ENCODE data around the gene COL5A2.

COL5A2 gene

GRCh38 chr2:189096769-189097447, 82.7 kb downstream of the COL5A2 start:
- no peak for DNase-seq

GRCh38 chr2:189095101-189095500, 84.5 kb downstream of the COL5A2 start:
- no peak for DNase-seq

- DNase-seq = no peak
Observed at GRCh38 chr2:189092936-189093335, 86.6 kb downstream of the COL5A2 start.

- no peak for DNase-seq
Observed at GRCh38 chr2:189091253-189091652, 88.3 kb downstream of the COL5A2 start.

- no peak for DNase-seq
Observed at GRCh38 chr2:189088591-189089205, 90.9 kb downstream of the COL5A2 start.

- DNase-seq = no peak
Observed at GRCh38 chr2:189086710-189087109, 92.9 kb downstream of the COL5A2 start.

GRCh38 chr2:189086250-189086649, 93.3 kb downstream of the COL5A2 start:
- no peak for DNase-seq

- no peak for DNase-seq
Observed at GRCh38 chr2:189083606-189084005, 96.0 kb downstream of the COL5A2 start.

- no peak for DNase-seq
Observed at GRCh38 chr2:189083106-189083505, 96.5 kb downstream of the COL5A2 start.

GRCh38 chr2:189082376-189082975, 97.1 kb downstream of the COL5A2 start:
- DNase-seq = no peak

GRCh38 chr2:189076572-189076971, 103.0 kb downstream of the COL5A2 start:
- DNase-seq = no peak

GRCh38 chr2:189076120-189076519, 103.4 kb downstream of the COL5A2 start:
- no peak for DNase-seq

GRCh38 chr2:189074506-189074905, 105.1 kb downstream of the COL5A2 start:
- DNase-seq = no peak

- DNase-seq = no peak
Observed at GRCh38 chr2:189072036-189072435, 107.5 kb downstream of the COL5A2 start.

GRCh38 chr2:189069855-189070619, 109.5 kb downstream of the COL5A2 start:
- DNase-seq = no peak

- DNase-seq = no peak
Observed at GRCh38 chr2:189066037-189066436, 113.5 kb downstream of the COL5A2 start.

GRCh38 chr2:189060096-189060642, 119.4 kb downstream of the COL5A2 start:
- no peak for DNase-seq

GRCh38 chr2:189057316-189057715, 122.2 kb downstream of the COL5A2 start:
- DNase-seq = no peak

GRCh38 chr2:189056200-189057106, 123.1 kb downstream of the COL5A2 start:
- no peak for DNase-seq

- no peak for DNase-seq
Observed at GRCh38 chr2:189050165-189050712, 129.3 kb downstream of the COL5A2 start.

GRCh38 chr2:189049709-189050164, 129.8 kb downstream of the COL5A2 start:
- no peak for DNase-seq

GRCh38 chr2:189048189-189048588, 131.4 kb downstream of the COL5A2 start:
- no peak for DNase-seq

Measured in activated CD4-positive, alpha-beta T cell treated with anti-CD3 and anti-CD28 coated beads for 1 hour (primary cell).